Measurements from ENCODE around the gene PI16. TPM values are rescaled to one million over a fixed set of nuclear protein-coding genes. Genes with fewer than 3 reads are reported as not detected.

The PI16 gene
- total and polyA plus RNA-seq, 7 experiments from 2014 or later, result 1.2 to 10.6 (median 2.4) TPM

DNA sequence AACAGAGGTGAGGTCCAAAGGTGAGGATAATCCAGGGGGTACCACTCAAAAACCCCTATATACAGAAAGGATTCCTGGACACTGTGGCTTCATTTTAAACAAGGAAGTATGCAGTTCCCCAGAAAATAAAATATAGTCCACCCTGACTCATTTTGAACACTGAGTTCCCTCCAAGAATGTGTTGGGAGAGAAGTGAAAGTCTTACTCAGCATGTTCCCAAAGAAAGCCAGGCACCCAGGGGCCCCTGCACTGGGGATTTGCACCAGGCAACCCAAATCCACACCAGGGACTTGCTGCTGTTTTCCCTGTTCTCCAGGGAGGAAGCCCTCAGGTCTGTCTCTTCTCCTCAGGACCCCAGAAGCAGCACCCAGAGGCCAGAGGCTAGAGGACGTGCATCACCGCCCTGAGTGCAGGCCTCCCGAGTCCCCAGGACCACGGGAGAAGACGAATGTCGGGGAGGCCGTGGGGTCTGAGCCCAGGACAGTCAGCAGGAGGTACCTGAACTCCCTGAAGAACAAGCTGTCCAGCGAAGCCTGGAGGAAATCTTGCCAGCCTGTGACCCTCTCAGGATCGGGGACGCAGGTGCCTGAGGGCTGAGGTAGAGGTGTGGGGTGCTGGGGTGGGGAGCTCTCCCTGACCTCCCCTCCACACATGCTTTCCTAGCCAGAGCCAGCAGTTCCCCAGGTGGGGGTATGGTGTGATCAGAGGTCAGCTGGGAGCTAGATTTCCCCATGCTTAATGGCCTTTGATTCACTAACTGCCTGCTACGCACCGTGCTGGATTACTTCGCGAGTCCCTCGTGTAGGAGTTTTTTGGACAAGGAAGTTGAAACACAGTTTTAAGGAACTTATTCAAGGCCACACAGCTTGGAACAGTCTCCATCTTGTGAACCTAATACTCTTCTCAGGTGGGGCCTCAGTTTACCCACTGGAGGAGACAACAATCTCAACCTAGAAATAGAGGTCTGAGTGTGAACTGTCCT, 54.2 kb downstream of the PI16 start:
- H3K27ac Mint-ChIP-seq, result no peak overlapping the region
- Histone ChIP-seq H3K4me3 (ENCODE audit: low read length) (no peak overlapping the region), H3K36me3 (ENCODE audit: control insufficient read depth in 2 of 3, insufficient read depth in 3 of 3, low read length in 3 of 3) (no peaks in the 10 kb centered on the region), H3K9me3 (ENCODE audit: control insufficient read depth in 2 of 3, low read length in 3 of 3) (no peaks in the 10 kb centered on the region), H3K27me3 (ENCODE audit: control insufficient read depth in 2 of 2, insufficient read depth in 2 of 2, low read length in 2 of 2) (no peaks in the 10 kb centered on the region), H3K27ac (ENCODE audit: low read depth, low read length) (no peak overlapping the region), H3K4me1 (ENCODE audit: control insufficient read depth in 2 of 2, insufficient read depth in 2 of 2, low read length in 2 of 2) (peaks cover 4 to 12% of the 10 kb centered on the region in 2 donors)
- ChIA-PET CTCF (no interaction called here), POLR2A (no interaction called here)
- H3K4me3 Mint-ChIP-seq, result no peak overlapping the region
- ATAC-seq, result no peak
- H3K27me3 Mint-ChIP-seq, result no peaks in the 10 kb centered on the region
- no peak for DNase-seq
- intact Hi-C loops (cut with micrococcal nuclease), result no loop called here
- H3K9me3 Mint-ChIP-seq, result no peaks in the 10 kb centered on the region
- H3K4me1 Mint-ChIP-seq, result peaks cover 7 to 19% (median 10%) of the 10 kb centered on the region in 7 donors
- H3K36me3 Mint-ChIP-seq, result no peaks in the 10 kb centered on the region

DNA sequence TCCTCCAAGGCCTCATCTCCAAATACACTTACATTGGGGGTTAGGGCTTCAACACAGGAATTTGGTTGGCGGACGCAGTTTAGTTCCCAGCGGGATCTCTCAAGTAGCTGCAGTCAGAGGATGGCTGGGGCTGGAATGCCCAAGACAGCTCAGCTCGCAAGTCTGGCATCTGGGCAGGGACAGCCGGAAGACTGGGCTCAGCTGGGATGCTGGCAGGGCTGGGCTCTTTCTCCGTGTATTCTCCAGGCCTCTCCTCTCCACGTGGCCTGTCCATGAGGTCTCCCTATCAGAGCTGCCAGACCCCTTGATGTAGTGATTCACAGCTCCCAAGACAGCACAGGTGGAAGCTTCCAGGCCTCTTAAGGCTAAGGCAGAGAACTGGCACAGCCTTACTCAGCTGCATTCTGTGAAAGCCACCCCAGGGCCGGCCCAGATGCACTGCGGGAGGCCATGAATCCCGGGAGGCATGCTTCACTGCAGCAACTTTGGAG, 55.9 kb downstream of the PI16 start:
- intact Hi-C loops (cut with micrococcal nuclease), result no loop called here
- Histone ChIP-seq H3K4me3 (ENCODE audit: low read length) (no peak overlapping the region), H3K4me1 (ENCODE audit: control insufficient read depth in 2 of 2, insufficient read depth in 2 of 2, low read length in 2 of 2) (peaks cover 2 to 11% of the 10 kb centered on the region in 2 donors), H3K27ac (ENCODE audit: low read depth, low read length) (no peak overlapping the region), H3K36me3 (ENCODE audit: control insufficient read depth in 2 of 3, insufficient read depth in 3 of 3, low read length in 3 of 3) (no peaks in the 10 kb centered on the region), H3K27me3 (ENCODE audit: control insufficient read depth in 2 of 2, insufficient read depth in 2 of 2, low read length in 2 of 2) (no peaks in the 10 kb centered on the region), H3K9me3 (ENCODE audit: control insufficient read depth in 2 of 3, low read length in 3 of 3) (no peaks in the 10 kb centered on the region)
- H3K4me1 Mint-ChIP-seq, result peaks cover 7 to 18% (median 9%) of the 10 kb centered on the region in 7 donors
- ATAC-seq (no peak), DNase-seq (no peak)
- H3K36me3 Mint-ChIP-seq, result no peaks in the 10 kb centered on the region
- H3K27me3 Mint-ChIP-seq, result no peaks in the 10 kb centered on the region
- ChIA-PET CTCF (interaction anchor here (1.2 kb wide), 1 partner anchor 198 kb away, joined by 3 read pairs; no protein-coding TSS in a partner anchor), POLR2A (no interaction called here)
- no peaks in the 10 kb centered on the region for H3K9me3 Mint-ChIP-seq
- H3K27ac Mint-ChIP-seq, result peak overlapping the region in 1 of 9 donors; percentile 32
- no peak overlapping the region for H3K4me3 Mint-ChIP-seq

DNA sequence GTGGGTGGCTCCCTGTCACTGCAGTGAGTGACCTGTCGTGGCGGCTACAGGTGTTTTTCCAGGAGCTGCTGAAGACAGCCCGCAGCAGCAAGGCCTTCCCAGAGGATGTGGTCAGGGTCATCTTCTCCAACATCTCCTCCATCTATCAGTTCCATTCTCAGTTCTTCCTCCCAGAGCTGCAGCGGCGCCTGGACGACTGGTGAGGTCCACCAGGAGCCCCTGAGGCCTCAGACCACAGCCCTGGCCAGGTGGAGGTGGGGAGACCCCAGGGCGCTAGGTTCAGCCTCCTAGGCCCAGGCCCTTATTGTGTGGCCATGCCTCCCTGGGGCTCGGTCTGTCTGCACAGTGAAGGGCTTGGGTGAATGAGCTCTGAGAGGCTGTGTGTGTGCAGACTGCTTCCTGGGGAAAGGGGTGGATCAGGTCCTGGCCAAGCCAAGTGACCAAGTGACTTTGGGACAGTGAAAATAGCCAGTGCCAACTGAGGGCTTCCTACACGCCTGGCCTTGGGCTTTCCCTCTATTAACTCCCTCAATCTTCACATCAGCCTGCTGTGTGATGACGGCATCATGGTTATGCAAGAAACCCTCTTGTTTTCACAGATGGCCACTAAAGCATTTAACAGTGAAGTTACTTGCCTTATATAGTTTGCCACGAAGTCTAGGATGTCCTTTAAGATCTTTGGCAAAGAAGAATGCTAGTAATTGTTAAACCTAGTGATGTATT, 57.3 kb downstream of the PI16 start:
- H3K4me1 ChIP-seq (ENCODE audit: control insufficient read depth in 2 of 2, insufficient read depth in 2 of 2, low read length in 2 of 2), result peaks cover 0 to under 1% of the 10 kb centered on the region in 2 donors
- no peak for ATAC-seq
- H3K36me3 Mint-ChIP-seq, result no peaks in the 10 kb centered on the region
- peak overlapping the region in 1 of 9 donors; percentile 14 for H3K27ac Mint-ChIP-seq
- no peak overlapping the region for H3K4me3 Mint-ChIP-seq
- no peak overlapping the region for H3K4me3 ChIP-seq (ENCODE audit: low read length)
- no peak for DNase-seq
- no peak overlapping the region for H3K27ac ChIP-seq (ENCODE audit: low read depth, low read length)
- no peaks in the 10 kb centered on the region for H3K36me3 ChIP-seq (ENCODE audit: control insufficient read depth in 2 of 3, insufficient read depth in 3 of 3, low read length in 3 of 3)
- ChIA-PET POLR2A (no interaction called here), CTCF (interaction anchor here (1.2 kb wide), 1 partner anchor 197 kb away, joined by 3 read pairs; no protein-coding TSS in a partner anchor)
- no peaks in the 10 kb centered on the region for H3K9me3 ChIP-seq (ENCODE audit: control insufficient read depth in 2 of 3, low read length in 3 of 3)
- intact Hi-C loops (cut with micrococcal nuclease), result no loop called here
- H3K27me3 Mint-ChIP-seq, result no peaks in the 10 kb centered on the region
- H3K27me3 ChIP-seq (ENCODE audit: control insufficient read depth in 2 of 2, insufficient read depth in 2 of 2, low read length in 2 of 2), result no peaks in the 10 kb centered on the region
- peaks cover 0 to 8% (median 0%) of the 10 kb centered on the region in 7 donors for H3K4me1 Mint-ChIP-seq
- H3K9me3 Mint-ChIP-seq, result no peaks in the 10 kb centered on the region

DNA sequence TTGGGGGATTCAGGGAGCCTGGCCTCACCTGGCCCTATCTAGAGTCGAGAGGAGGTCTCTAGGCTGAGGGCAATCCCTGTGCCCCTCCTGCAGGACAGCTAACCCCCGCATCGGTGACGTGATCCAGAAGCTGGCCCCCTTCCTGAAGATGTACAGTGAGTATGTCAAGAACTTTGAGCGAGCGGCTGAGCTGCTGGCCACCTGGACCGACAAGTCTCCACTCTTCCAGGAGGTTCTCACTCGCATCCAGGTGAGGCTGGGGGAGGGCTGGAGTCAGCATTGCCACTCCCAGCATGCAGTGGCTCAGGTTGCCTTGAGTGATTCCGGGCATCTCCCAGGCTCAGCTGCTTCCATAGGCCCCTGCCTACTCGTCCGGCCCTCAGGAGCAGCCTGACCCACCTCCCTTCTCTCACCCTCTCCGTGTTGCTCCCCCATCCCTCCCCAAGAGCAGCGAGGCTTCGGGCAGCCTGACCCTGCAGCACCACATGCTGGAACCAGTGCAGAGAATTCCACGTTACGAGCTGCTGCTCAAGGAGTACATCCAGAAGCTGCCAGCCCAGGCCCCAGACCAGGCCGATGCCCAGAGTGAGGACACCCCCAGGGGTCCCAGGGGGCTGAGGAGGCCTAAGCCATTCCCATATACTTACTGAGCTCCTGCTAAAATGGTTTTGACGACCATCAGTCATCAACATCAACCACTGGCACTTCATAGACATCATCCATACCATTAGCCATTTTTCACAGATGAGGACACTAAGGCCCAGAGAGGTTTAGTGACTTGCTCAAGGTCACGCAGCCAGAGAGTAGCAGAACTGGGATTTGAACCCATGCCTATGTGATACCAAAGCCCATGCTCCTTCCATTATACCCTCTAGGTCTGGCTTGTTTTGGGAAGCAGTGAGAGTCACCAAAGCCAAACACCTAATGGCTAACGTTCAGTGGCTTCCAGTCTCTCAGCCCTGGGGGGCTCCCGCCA, 59.3 kb downstream of the PI16 start:
- no peaks in the 10 kb centered on the region for H3K27me3 ChIP-seq (ENCODE audit: control insufficient read depth in 2 of 2, insufficient read depth in 2 of 2, low read length in 2 of 2)
- ATAC-seq, result no peak
- no peaks in the 10 kb centered on the region for H3K27me3 Mint-ChIP-seq

More for the DNA sequence above, 59.3 kb downstream of the PI16 start:
- Mint-ChIP-seq H3K4me3 (no peak overlapping the region), H3K9me3 (no peaks in the 10 kb centered on the region), H3K4me1 (peaks cover 9 to 16% (median 11%) of the 10 kb centered on the region in 7 donors), H3K27ac (no peak overlapping the region), H3K36me3 (no peaks in the 10 kb centered on the region)
- no peaks in the 10 kb centered on the region for H3K36me3 ChIP-seq (ENCODE audit: control insufficient read depth in 2 of 3, insufficient read depth in 3 of 3, low read length in 3 of 3)
- no peak for DNase-seq
- ChIA-PET CTCF (interaction anchor here (0.8 kb wide), 1 partner anchor 28 kb away, joined by 4 read pairs; the partner anchor contains the start of gene MTCH1), POLR2A (no interaction called here)
- H3K27ac ChIP-seq (ENCODE audit: low read depth, low read length), result no peak overlapping the region
- no peak overlapping the region for H3K4me3 ChIP-seq (ENCODE audit: low read length)
- H3K9me3 ChIP-seq (ENCODE audit: control insufficient read depth in 2 of 3, low read length in 3 of 3), result no peaks in the 10 kb centered on the region
- intact Hi-C loops (cut with micrococcal nuclease), result no loop called here
- H3K4me1 ChIP-seq (ENCODE audit: control insufficient read depth in 2 of 2, insufficient read depth in 2 of 2, low read length in 2 of 2), result peaks cover 8 to 10% of the 10 kb centered on the region in 2 donors

Other genes with a start within 250 kb of the PI16 start
- 1 to 10 TPM in 3 of 5 experiments, under 1 TPM in 1, not detected in 1; 0.27 to 5.1 (median 2.4) TPM for gene CPNE5, start 115.3 kb upstream of the PI16 start, total RNA-seq
- gene CPNE5, start 115.3 kb upstream of the PI16 start, polyA plus RNA-seq, result under 1 TPM; 0.09 to 0.52 TPM
- 10 to 100 TPM in 3 of 5 experiments, 1 to 10 TPM in 2; 3.5 to 34.7 (median 10.3) TPM for gene PPIL1, start 79.9 kb upstream of the PI16 start, total RNA-seq
- 10 to 100 TPM; 21.5 to 22.5 TPM for gene PPIL1, start 79.9 kb upstream of the PI16 start, polyA plus RNA-seq
- 10 to 100 TPM; 34.6 to 48.2 (median 47.7) TPM for gene C6orf89, start 68.8 kb upstream of the PI16 start, total RNA-seq
- 10 to 100 TPM; 40.3 to 40.4 TPM for gene C6orf89, start 68.8 kb upstream of the PI16 start, polyA plus RNA-seq
- gene MTCH1, start 31.5 kb downstream of the PI16 start, total RNA-seq, result 100 to 1,000 TPM; 123 to 198 (median 130) TPM
- gene MTCH1, start 31.5 kb downstream of the PI16 start, polyA plus RNA-seq, result 10 to 100 TPM; 75.2 to 85.7 TPM
- 10 to 100 TPM in 1 of 5 experiments, 1 to 10 TPM in 4; 1.4 to 71.9 (median 3.5) TPM for gene FGD2, start 50.9 kb downstream of the PI16 start, total RNA-seq
- gene FGD2, start 50.9 kb downstream of the PI16 start, polyA plus RNA-seq, result under 1 TPM; 0.25 to 0.38 TPM
- 100 to 1,000 TPM; 100 to 550 (median 172) TPM for gene PIM1, start 215.4 kb downstream of the PI16 start, total RNA-seq
- gene PIM1, start 215.4 kb downstream of the PI16 start, polyA plus RNA-seq, result 100 to 1,000 TPM; 249 to 304 TPM

All from naive thymus-derived CD4-positive, alpha-beta T cell (primary cell).